Cardiac fibroblast (primary cell): ENCODE measurements around the gene GRB14.

ENCODE experiments used
- DNase-seq, 2 donors: peaks; one replicate each; pipeline versions ENCODE4 v3.0.0 to v3.0.0-alpha.2; 2010; ENCODE audit warnings: low read depth in 2 of 2
- H3K4me3 ChIP-seq, 2 donors: replicated peaks in 1 of 2; 1 replicate in 1 of 2; 2 replicates in 1 of 2; pipeline ENCODE4 v1.5.1; 2011; ENCODE audit warnings: low read depth in 2 of 2, low read length in 2 of 2, mild to moderate bottlenecking in 2 of 2, moderate library complexity in 1 of 2
- CTCF ChIP-seq: IDR thresholded peaks from one replicate; pipeline ENCODE4 v1.5.1; 2011; ENCODE audit warnings: low read depth, mild to moderate bottlenecking, low read length, inconsistent platforms

The GRB14 gene

GRCh38 chr2:164447660-164448059, 173.6 kb downstream of the GRB14 start:
- no peak overlapping the region for H3K4me3 ChIP-seq
- no peak for DNase-seq
- TF ChIP-seq CTCF = no peak
